Activated CD4-positive, alpha-beta T cell treated with anti-CD3 and anti-CD28 coated beads for 1 hour (primary cell): Measurements from ENCODE around the gene LSS.
A peak's percentile ranks its signal among the peaks of the same experiment; 100 is the strongest.
"Not testable (repeated sequence)": the region's sequence is repeated elsewhere in the genome, so short reads cannot be mapped to it uniquely, and the experiment has no call there.

Source experiments
- DNase-seq: peaks from one replicate; pipeline ENCODE4 v3.0.0-alpha.2; 2020

LSS gene

GRCh38 chr21:46151261-46151988, 77.1 kb downstream of the LSS start:
- no peak for DNase-seq

- DNase-seq = no peak
Observed at GRCh38 chr21:46150491-46151121, 78.0 kb downstream of the LSS start.

- DNase-seq = no peak
Observed at GRCh38 chr21:46150073-46150472, 78.5 kb downstream of the LSS start.

GRCh38 chr21:46149205-46149901, 79.2 kb downstream of the LSS start:
- DNase-seq = no peak

- DNase-seq = no peak
Observed at GRCh38 chr21:46148106-46148505, 80.5 kb downstream of the LSS start.

- peak; percentile 31 for DNase-seq
Observed at GRCh38 chr21:46147429-46147828, 81.1 kb downstream of the LSS start.

GRCh38 chr21:46146856-46147255, 81.7 kb downstream of the LSS start:
- DNase-seq = no peak

GRCh38 chr21:46145840-46146691, 82.5 kb downstream of the LSS start:
- no peak for DNase-seq

GRCh38 chr21:46145159-46145839, 83.3 kb downstream of the LSS start:
- DNase-seq = no peak

- DNase-seq = no peak
Observed at GRCh38 chr21:46144464-46145070, 84.0 kb downstream of the LSS start.

GRCh38 chr21:46142582-46143473, 85.7 kb downstream of the LSS start:
- DNase-seq = no peak

- DNase-seq = no peak
Observed at GRCh38 chr21:46141767-46142581, 86.6 kb downstream of the LSS start.

GRCh38 chr21:46140352-46141003, 88.1 kb downstream of the LSS start:
- DNase-seq = not testable (repeated sequence)

- DNase-seq = no peak
Observed at GRCh38 chr21:46139686-46140085, 88.9 kb downstream of the LSS start.

- no peak for DNase-seq
Observed at GRCh38 chr21:46138383-46138970, 90.1 kb downstream of the LSS start.
